Retinal pigment epithelial cell (primary cell): ENCODE results near the gene PPP1CB.

Experiments used
- DNase-seq: peaks from one replicate; pipeline ENCODE4 v3.0.0-alpha.2; 2010; ENCODE audit warnings: low read depth
- H3K4me3 ChIP-seq: 2 replicates; pipeline ENCODE4 v1.5.1; 2011; ENCODE audit warnings: mild to moderate bottlenecking, low read length, control low read depth, moderate library complexity
- CTCF ChIP-seq: conservative IDR thresholded peaks from 2 replicates; pipeline ENCODE4 v1.5.1; 2011; ENCODE audit warnings: low read depth, low read length, control low read depth, inconsistent platforms

The PPP1CB gene

GRCh38 chr2:28750316-28751251, 1.0 kb upstream of the PPP1CB start:
- TF ChIP-seq CTCF = peak; percentile 9
- peak overlapping the region; percentile 72 for H3K4me3 ChIP-seq
- DNase-seq = no peak

GRCh38 chr2:28751956-28752630, 463 bp downstream of the PPP1CB start:
- peak overlapping the region; percentile 99 for H3K4me3 ChIP-seq
- no peak for TF ChIP-seq CTCF
- DNase-seq = no peak

- DNase-seq = no peak
- no peak for TF ChIP-seq CTCF
- peak overlapping the region; percentile 99 for H3K4me3 ChIP-seq
Measured at GRCh38 chr2:28752631-28753376, 1.2 kb downstream of the PPP1CB start.

DNA sequence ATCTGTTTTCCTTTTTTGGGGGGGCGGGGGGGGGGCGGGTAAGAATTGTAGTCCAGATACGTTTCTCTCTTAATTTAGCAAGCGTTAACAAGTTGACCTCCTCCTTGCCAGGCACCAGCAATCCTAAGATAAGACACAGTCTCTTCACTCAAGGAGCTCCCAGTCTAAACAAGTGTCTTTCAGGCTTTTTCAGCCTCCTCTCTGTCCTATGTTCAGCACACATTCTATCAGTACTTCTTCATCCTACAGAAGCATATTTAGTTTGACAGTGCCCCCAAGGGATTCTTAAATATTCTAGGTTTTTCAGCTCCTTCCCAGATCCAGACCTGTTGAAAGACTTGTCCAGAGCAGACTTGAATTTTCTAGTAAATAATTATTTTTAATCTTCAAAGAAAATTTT, 2.7 kb downstream of the PPP1CB start:
- no peak for DNase-seq
- peak overlapping the region; percentile 10 for H3K4me3 ChIP-seq
- no peak for TF ChIP-seq CTCF

- peak; percentile 43 for DNase-seq
- peak overlapping the region; percentile 26 for H3K4me3 ChIP-seq
- TF ChIP-seq CTCF = no peak
Measured at GRCh38 chr2:28755421-28755820, 3.8 kb downstream of the PPP1CB start.

DNA sequence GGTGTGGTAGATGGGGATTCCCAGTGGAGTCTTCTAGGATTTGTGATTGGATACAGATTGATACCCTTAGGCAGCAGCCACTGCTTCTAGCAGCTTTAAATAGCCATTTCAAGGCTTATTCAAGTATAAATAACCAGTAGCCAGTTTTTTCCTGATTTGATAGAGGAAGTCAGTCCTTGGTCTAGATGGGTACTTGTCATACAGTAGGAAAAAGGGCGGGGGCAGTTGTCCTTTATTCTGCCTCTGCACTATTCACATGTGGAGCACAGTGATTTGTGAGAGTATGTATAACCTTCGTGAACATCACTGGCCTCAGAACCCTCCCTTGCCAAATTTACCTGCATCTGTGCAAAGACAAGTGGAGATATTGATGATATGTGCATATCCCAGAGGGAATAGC, 6.8 kb downstream of the PPP1CB start:
- no peak for TF ChIP-seq CTCF

More for the DNA sequence above, 6.8 kb downstream of the PPP1CB start:
- no peak for DNase-seq
- H3K4me3 ChIP-seq = no peak overlapping the region
